Measurements from ENCODE around the gene GJD2. TPM values are rescaled to one million over a fixed set of nuclear protein-coding genes. Genes with fewer than 3 reads are reported as not detected.

Gene GJD2
- total RNA-seq, 4 donors from 2014 or later, result not detected

- H3K4me1 ChIP-seq, result peaks cover 0 to 6% (median 2%) of the 10 kb centered on the region in 4 donors
- intact Hi-C loops (cut with DNase I; ENCODE audit: low total_unique reads), result no loop called here
- peak overlapping the region in 1 of 4 donors; percentile 27 for H3K4me3 ChIP-seq
- in situ Hi-C loops (cut with MboI; ENCODE audit: low pct_ligation_motif_present in 1 of 4, low pct_unique_long_range_greater_than_20kb in 1 of 4, low sequenced_read_pairs in 3 of 4), result no loop called here
- no peak for TF ChIP-seq EP300 (IDR thresholded peaks at IDR 0.05; ENCODE audit: low read depth)
- TF ChIP-seq, protein P1, sequence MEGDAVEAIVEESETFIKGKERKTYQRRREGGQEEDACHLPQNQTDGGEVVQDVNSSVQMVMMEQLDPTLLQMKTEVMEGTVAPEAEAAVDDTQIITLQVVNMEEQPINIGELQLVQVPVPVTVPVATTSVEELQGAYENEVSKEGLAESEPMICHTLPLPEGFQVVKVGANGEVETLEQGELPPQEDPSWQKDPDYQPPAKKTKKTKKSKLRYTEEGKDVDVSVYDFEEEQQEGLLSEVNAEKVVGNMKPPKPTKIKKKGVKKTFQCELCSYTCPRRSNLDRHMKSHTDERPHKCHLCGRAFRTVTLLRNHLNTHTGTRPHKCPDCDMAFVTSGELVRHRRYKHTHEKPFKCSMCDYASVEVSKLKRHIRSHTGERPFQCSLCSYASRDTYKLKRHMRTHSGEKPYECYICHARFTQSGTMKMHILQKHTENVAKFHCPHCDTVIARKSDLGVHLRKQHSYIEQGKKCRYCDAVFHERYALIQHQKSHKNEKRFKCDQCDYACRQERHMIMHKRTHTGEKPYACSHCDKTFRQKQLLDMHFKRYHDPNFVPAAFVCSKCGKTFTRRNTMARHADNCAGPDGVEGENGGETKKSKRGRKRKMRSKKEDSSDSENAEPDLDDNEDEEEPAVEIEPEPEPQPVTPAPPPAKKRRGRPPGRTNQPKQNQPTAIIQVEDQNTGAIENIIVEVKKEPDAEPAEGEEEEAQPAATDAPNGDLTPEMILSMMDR (IDR thresholded peaks at IDR 0.05), result no peak
- no peak for TF ChIP-seq POLR2A (IDR thresholded peaks at IDR 0.05)
- TF ChIP-seq POLR2AphosphoS5 (IDR thresholded peaks at IDR 0.05), result no peak
- DNase-seq, result no peak
- no peaks in the 10 kb centered on the region for H3K9me3 ChIP-seq
- no peak overlapping the region for H3K27ac ChIP-seq
- 16% methylated on average over 22 of the region's 30 CpGs; no CpG with 5 or more reads in 1 of the 2 donors for WGBS, 2 donors (ENCODE audit: low coverage in 1 of 2)
- H3K36me3 ChIP-seq, result no peaks in the 10 kb centered on the region
- peaks cover 24% of the 10 kb centered on the region for H3K27me3 ChIP-seq
Measured at GRCh38 chr15:34721802-34722438, 32.9 kb downstream of the GJD2 start.

DNA sequence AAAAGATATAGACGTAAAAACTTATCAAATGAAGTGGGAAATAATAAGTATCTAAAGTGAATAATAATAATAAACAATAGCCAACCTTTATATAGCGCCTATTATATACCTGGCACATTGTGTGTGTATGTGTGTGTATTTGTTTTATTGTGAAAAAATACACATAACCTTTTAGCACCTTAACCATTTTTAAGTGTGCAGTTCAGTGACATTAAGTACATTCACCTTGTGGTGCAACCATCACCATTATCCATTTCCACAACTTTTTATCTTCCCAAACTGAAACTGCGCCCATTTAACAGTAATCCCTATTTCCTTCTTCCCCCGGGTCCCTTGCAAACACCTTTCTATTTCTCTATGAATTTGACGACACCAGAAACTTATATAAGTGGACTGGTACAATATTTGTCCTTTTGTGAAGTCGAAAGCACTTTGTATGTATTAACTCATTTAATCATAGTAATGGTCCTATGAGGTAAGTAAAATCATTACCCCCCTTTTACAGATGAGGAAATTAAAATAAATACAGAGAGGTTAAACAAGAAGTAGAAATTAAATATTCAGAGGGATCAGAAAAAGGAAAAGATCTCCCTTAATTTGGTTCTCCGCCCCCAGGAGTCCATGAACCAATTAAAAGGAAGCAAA is 33.5 kb downstream of the GJD2 start:
- H3K27me3 ChIP-seq, result peaks cover 24% of the 10 kb centered on the region
- 67% methylated on average over 7 of the region's 7 CpGs for WGBS, 2 donors (ENCODE audit: low coverage in 1 of 2)
- no peaks in the 10 kb centered on the region for H3K36me3 ChIP-seq
- intact Hi-C loops (cut with DNase I; ENCODE audit: low total_unique reads) (no loop called here), in situ Hi-C loops (cut with MboI; ENCODE audit: low pct_ligation_motif_present in 1 of 4, low pct_unique_long_range_greater_than_20kb in 1 of 4, low sequenced_read_pairs in 3 of 4) (no loop called here)
- DNase-seq, result no peak
- peaks cover 0 to 6% (median 2%) of the 10 kb centered on the region in 4 donors for H3K4me1 ChIP-seq
- no peak overlapping the region for H3K27ac ChIP-seq
- H3K9me3 ChIP-seq, result no peaks in the 10 kb centered on the region
- TF ChIP-seq EP300 (IDR thresholded peaks at IDR 0.05; ENCODE audit: low read depth) (no peak), POLR2AphosphoS5 (IDR thresholded peaks at IDR 0.05) (no peak), POLR2A (IDR thresholded peaks at IDR 0.05) (no peak)
- no peak overlapping the region for H3K4me3 ChIP-seq

DNA sequence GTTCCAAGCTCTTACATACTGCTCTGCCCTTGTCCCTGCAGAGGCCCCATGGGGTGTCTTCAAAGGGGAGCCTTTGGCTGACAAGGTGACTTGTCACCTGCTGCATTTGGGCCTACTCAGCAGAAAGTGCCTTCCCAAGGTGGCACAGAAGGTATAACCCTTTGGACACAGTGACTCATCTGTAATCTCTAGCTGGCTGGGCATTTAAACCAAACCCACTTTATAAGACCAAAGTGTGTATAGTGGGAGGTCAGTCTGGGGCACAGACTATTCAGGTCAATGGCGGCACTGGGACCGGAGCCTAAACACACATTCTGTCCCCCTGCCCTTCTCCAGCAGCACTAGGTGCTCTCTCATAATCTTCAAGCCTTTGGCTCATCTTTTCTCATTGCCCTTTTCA is 35.1 kb downstream of the GJD2 start:
- H3K9me3 ChIP-seq, result no peaks in the 10 kb centered on the region
- 36 to 88% methylated on average over 1 to 2 of the region's 2 CpGs for WGBS, 2 donors (ENCODE audit: low coverage in 1 of 2)

GRCh38 chr15:34718681-34719665 is 35.8 kb downstream of the GJD2 start:
- intact Hi-C loops (cut with DNase I; ENCODE audit: low total_unique reads) (no loop called here), in situ Hi-C loops (cut with MboI; ENCODE audit: low pct_ligation_motif_present in 1 of 4, low pct_unique_long_range_greater_than_20kb in 1 of 4, low sequenced_read_pairs in 3 of 4) (no loop called here)
- H3K9me3 ChIP-seq, result no peaks in the 10 kb centered on the region
- DNase-seq, result no peak
- no peaks in the 10 kb centered on the region for H3K36me3 ChIP-seq
- peaks cover 24% of the 10 kb centered on the region for H3K27me3 ChIP-seq
- WGBS, 2 donors (ENCODE audit: low coverage in 1 of 2), result 88 to 91% methylated on average over 1 of the region's 1 CpG
- peaks cover 0 to 6% (median 2%) of the 10 kb centered on the region in 4 donors for H3K4me1 ChIP-seq
- TF ChIP-seq, protein P1 (IDR thresholded peaks at IDR 0.05), result no peak
- TF ChIP-seq EP300 (IDR thresholded peaks at IDR 0.05; ENCODE audit: low read depth), result no peak
- TF ChIP-seq POLR2A (IDR thresholded peaks at IDR 0.05), result no peak
- no peak for TF ChIP-seq POLR2AphosphoS5 (IDR thresholded peaks at IDR 0.05)
- no peak overlapping the region for H3K4me3 ChIP-seq
- no peak overlapping the region for H3K27ac ChIP-seq

More for the DNA sequence above, 35.1 kb downstream of the GJD2 start:
- intact Hi-C loops (cut with DNase I; ENCODE audit: low total_unique reads) (no loop called here), in situ Hi-C loops (cut with MboI; ENCODE audit: low pct_ligation_motif_present in 1 of 4, low pct_unique_long_range_greater_than_20kb in 1 of 4, low sequenced_read_pairs in 3 of 4) (no loop called here)
- Histone ChIP-seq H3K4me3 (no peak overlapping the region), H3K36me3 (no peaks in the 10 kb centered on the region), H3K27me3 (peaks cover 24% of the 10 kb centered on the region), H3K4me1 (peaks cover 0 to 6% (median 2%) of the 10 kb centered on the region in 4 donors), H3K27ac (no peak overlapping the region)
- TF ChIP-seq EP300 (IDR thresholded peaks at IDR 0.05; ENCODE audit: low read depth) (no peak), POLR2AphosphoS5 (IDR thresholded peaks at IDR 0.05) (no peak), POLR2A (IDR thresholded peaks at IDR 0.05) (no peak)
- TF ChIP-seq, protein P1 (IDR thresholded peaks at IDR 0.05), result no peak
- DNase-seq, result no peak
